ENCODE data around the gene HOGA1.
"Not testable (repeated sequence)": the region's sequence is repeated elsewhere in the genome, so short reads cannot be mapped to it uniquely, and the experiment has no call there.

Gene HOGA1

GRCh38 chr10:97548828-97549455 lies 35.2 kb upstream of the HOGA1 start:
- H3K4me3 ChIP-seq (ENCODE audit: low read depth, low read length) = no peak overlapping the region
- DNase-seq (ENCODE audit: low read depth) = no peak
- TF ChIP-seq MAX (IDR thresholded peaks at IDR 0.05; ENCODE audit: low read depth, low read length) = no peak

GRCh38 chr10:97549587-97550322 lies 34.4 kb upstream of the HOGA1 start:
- DNase-seq (ENCODE audit: low read depth) = no peak
- TF ChIP-seq CTCF (IDR thresholded peaks at IDR 0.05; ENCODE audit: low read depth, low read length) = no peak
- no peak for TF ChIP-seq POLR2A (IDR thresholded peaks at IDR 0.05; ENCODE audit: extremely low read depth, insufficient read length)
- TF ChIP-seq MAX (IDR thresholded peaks at IDR 0.05; ENCODE audit: low read depth, low read length) = no peak
- TF ChIP-seq MYC (IDR thresholded peaks at IDR 0.05; ENCODE audit: low read depth, low read length) = no peak
- no peak overlapping the region for H3K4me3 ChIP-seq (ENCODE audit: low read depth, low read length)

GRCh38 chr10:97550336-97551149 lies 33.6 kb upstream of the HOGA1 start:
- no peak for DNase-seq (ENCODE audit: low read depth)
- H3K4me3 ChIP-seq (ENCODE audit: low read depth, low read length) = no peak overlapping the region
- no peak for TF ChIP-seq MAX (IDR thresholded peaks at IDR 0.05; ENCODE audit: low read depth, low read length)
- no peak for TF ChIP-seq MYC (IDR thresholded peaks at IDR 0.05; ENCODE audit: low read depth, low read length)
- no peak for TF ChIP-seq CTCF (IDR thresholded peaks at IDR 0.05; ENCODE audit: low read depth, low read length)
- no peak for TF ChIP-seq POLR2A (IDR thresholded peaks at IDR 0.05; ENCODE audit: extremely low read depth, insufficient read length)

- TF ChIP-seq MAX (IDR thresholded peaks at IDR 0.05; ENCODE audit: low read depth, low read length) (no peak), POLR2A (IDR thresholded peaks at IDR 0.05; ENCODE audit: extremely low read depth, insufficient read length) (no peak)
- no peak overlapping the region for H3K4me3 ChIP-seq (ENCODE audit: low read depth, low read length)
- no peak for DNase-seq (ENCODE audit: low read depth)
Measured at GRCh38 chr10:97551271-97551670, 32.9 kb upstream of the HOGA1 start.

GRCh38 chr10:97553575-97554031 lies 30.6 kb upstream of the HOGA1 start:
- DNase-seq (ENCODE audit: low read depth) = peak; percentile 71
- TF ChIP-seq CTCF (IDR thresholded peaks at IDR 0.05; ENCODE audit: low read depth, low read length) = peak; percentile 93
- TF ChIP-seq MYC (IDR thresholded peaks at IDR 0.05; ENCODE audit: low read depth, low read length) = no peak; the same call in 1 of the 2 replicates
- TF ChIP-seq POLR2A (IDR thresholded peaks at IDR 0.05; ENCODE audit: extremely low read depth, insufficient read length) = no peak
- no peak for TF ChIP-seq MAX (IDR thresholded peaks at IDR 0.05; ENCODE audit: low read depth, low read length)
- H3K4me3 ChIP-seq (ENCODE audit: low read depth, low read length) = no peak overlapping the region

- DNase-seq (ENCODE audit: low read depth); H3K4me3 ChIP-seq (ENCODE audit: low read depth, low read length): not testable (repeated sequence)
Measured at GRCh38 chr10:97554336-97554735, 29.9 kb upstream of the HOGA1 start.

- not testable (repeated sequence) for H3K4me3 ChIP-seq (ENCODE audit: low read depth, low read length); DNase-seq (ENCODE audit: low read depth)
Measured at GRCh38 chr10:97555541-97555940, 28.6 kb upstream of the HOGA1 start.

- H3K4me3 ChIP-seq (ENCODE audit: low read depth, low read length) = not testable (repeated sequence)
Measured at GRCh38 chr10:97560731-97561381, 23.3 kb upstream of the HOGA1 start.

GRCh38 chr10:97561386-97562077 lies 22.7 kb upstream of the HOGA1 start:
- H3K4me3 ChIP-seq (ENCODE audit: low read depth, low read length); DNase-seq (ENCODE audit: low read depth): not testable (repeated sequence)

More at GRCh38 chr10:97560731-97561381, 23.3 kb upstream of the HOGA1 start:
- not testable (repeated sequence) for DNase-seq (ENCODE audit: low read depth)

GRCh38 chr10:97562329-97562728 lies 21.9 kb upstream of the HOGA1 start:
- DNase-seq (ENCODE audit: low read depth); H3K4me3 ChIP-seq (ENCODE audit: low read depth, low read length): not testable (repeated sequence)
